ENCODE measurements around the gene MICAL2.

Gene MICAL2

GRCh38 chr11:12148466-12148865 is 38.1 kb downstream of the MICAL2 start:
- peak overlapping the region; percentile 40 for H3K27ac ChIP-seq
- TF ChIP-seq, protein P1, sequence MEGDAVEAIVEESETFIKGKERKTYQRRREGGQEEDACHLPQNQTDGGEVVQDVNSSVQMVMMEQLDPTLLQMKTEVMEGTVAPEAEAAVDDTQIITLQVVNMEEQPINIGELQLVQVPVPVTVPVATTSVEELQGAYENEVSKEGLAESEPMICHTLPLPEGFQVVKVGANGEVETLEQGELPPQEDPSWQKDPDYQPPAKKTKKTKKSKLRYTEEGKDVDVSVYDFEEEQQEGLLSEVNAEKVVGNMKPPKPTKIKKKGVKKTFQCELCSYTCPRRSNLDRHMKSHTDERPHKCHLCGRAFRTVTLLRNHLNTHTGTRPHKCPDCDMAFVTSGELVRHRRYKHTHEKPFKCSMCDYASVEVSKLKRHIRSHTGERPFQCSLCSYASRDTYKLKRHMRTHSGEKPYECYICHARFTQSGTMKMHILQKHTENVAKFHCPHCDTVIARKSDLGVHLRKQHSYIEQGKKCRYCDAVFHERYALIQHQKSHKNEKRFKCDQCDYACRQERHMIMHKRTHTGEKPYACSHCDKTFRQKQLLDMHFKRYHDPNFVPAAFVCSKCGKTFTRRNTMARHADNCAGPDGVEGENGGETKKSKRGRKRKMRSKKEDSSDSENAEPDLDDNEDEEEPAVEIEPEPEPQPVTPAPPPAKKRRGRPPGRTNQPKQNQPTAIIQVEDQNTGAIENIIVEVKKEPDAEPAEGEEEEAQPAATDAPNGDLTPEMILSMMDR (conservative IDR thresholded peaks at IDR 0.05; ENCODE audit: low read depth), result no peak
- ChIA-PET CTCF (interaction anchor here (0.7 kb wide), 1 partner anchor 9 kb away, joined by 4 read pairs; no protein-coding TSS in a partner anchor), POLR2A (ENCODE audit: low non-redundant PET) (no interaction called here)
- DNase-seq (ENCODE audit: low spot score), result no peak

DNA sequence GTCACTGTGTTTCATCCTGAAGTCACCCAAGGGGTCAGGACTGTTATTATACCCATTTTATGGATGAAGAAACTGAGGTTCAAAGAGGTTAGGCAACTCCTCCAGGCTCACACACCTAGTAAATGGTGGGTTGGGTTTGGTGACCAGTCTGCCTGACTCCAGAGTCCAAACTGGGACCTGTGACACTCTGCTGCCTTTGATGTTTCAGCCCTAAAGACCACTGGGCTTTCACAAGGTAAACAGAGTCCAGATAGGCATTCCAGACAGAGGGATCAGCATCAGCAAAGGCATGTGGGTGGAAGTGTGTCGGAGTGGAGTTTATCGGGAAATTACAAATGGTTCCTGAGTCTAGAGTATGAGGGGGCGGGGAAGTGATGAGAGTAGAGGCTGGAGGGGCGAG is 38.5 kb downstream of the MICAL2 start:
- H3K27ac ChIP-seq, result peak overlapping the region; percentile 40; the same call in 1 of the 2 replicates
- TF ChIP-seq, protein P1 (conservative IDR thresholded peaks at IDR 0.05; ENCODE audit: low read depth), result no peak
- POLR2A ChIA-PET (ENCODE audit: low non-redundant PET), result no interaction called here
- CTCF ChIA-PET, result no interaction called here
- DNase-seq (ENCODE audit: low spot score), result no peak

DNA sequence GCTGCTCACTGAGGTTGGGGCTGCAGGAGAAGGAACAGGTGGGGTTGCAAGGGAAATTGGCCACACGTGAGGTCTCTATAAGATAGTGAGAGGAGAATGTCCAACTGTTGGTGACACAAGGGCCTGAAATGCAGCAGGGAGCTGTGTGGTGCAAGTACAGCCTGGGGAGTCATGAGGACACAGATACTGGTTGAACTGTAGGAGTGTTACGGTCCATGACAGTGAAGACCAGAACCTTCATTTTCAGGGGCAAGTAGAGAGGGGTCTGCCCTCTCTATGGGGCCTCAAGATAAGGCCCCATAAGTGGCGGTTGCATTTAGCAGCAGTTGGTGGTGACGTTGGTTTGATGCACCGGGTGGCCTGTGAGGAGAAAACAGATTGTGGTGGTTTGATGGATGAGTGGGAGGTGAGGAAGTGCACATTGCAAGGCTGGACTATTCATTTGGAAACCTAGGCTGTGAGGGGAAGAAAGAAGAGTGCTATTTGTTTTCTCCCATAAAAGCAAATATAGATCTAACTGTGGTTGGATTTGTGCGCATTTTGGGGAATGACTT is 39.4 kb downstream of the MICAL2 start:
- ChIA-PET POLR2A (ENCODE audit: low non-redundant PET) (no interaction called here), CTCF (no interaction called here)
- DNase-seq (ENCODE audit: low spot score), result no peak
- peak overlapping the region; percentile 40 for H3K27ac ChIP-seq
- TF ChIP-seq, protein P1 (conservative IDR thresholded peaks at IDR 0.05; ENCODE audit: low read depth), result no peak

- no peak overlapping the region for H3K27ac ChIP-seq
- ChIA-PET CTCF (no interaction called here), POLR2A (ENCODE audit: low non-redundant PET) (no interaction called here)
- DNase-seq (ENCODE audit: low spot score), result no peak
- TF ChIP-seq, protein P1 (conservative IDR thresholded peaks at IDR 0.05; ENCODE audit: low read depth), result no peak
Observed at GRCh38 chr11:12150831-12151382, 40.5 kb downstream of the MICAL2 start.

- ChIA-PET CTCF (interaction anchor here (0.6 to 0.7 kb wide), 2 partner anchors 16 to 32 kb away, joined by 3 read pairs; no protein-coding TSS in a partner anchor), POLR2A (ENCODE audit: low non-redundant PET) (no interaction called here)
- TF ChIP-seq, protein P1 (conservative IDR thresholded peaks at IDR 0.05; ENCODE audit: low read depth), result no peak
- DNase-seq (ENCODE audit: low spot score), result no peak
- no peak overlapping the region for H3K27ac ChIP-seq
Observed at GRCh38 chr11:12152321-12152720, 41.9 kb downstream of the MICAL2 start.

- no peak for DNase-seq (ENCODE audit: low spot score)
- ChIA-PET POLR2A (ENCODE audit: low non-redundant PET) (no interaction called here), CTCF (no interaction called here)
- H3K27ac ChIP-seq, result peak overlapping the region; percentile 34; the same call in 1 of the 2 replicates
- TF ChIP-seq, protein P1 (conservative IDR thresholded peaks at IDR 0.05; ENCODE audit: low read depth), result no peak
Observed at GRCh38 chr11:12154871-12155668, 44.7 kb downstream of the MICAL2 start.
